GM19455 (cell line): ENCODE results near the gene GNG2.
"Not testable (repeated sequence)": the region's sequence is repeated elsewhere in the genome, so short reads cannot be mapped to it uniquely, and the experiment has no call there.

Source experiments
- ATAC-seq: cut with Tn5 transposase; IDR thresholded peaks from one replicate; pipeline ENCODE4 v1.9.1; 2021; ENCODE audit not compliant: unreplicated experiment

GNG2 gene

DNA sequence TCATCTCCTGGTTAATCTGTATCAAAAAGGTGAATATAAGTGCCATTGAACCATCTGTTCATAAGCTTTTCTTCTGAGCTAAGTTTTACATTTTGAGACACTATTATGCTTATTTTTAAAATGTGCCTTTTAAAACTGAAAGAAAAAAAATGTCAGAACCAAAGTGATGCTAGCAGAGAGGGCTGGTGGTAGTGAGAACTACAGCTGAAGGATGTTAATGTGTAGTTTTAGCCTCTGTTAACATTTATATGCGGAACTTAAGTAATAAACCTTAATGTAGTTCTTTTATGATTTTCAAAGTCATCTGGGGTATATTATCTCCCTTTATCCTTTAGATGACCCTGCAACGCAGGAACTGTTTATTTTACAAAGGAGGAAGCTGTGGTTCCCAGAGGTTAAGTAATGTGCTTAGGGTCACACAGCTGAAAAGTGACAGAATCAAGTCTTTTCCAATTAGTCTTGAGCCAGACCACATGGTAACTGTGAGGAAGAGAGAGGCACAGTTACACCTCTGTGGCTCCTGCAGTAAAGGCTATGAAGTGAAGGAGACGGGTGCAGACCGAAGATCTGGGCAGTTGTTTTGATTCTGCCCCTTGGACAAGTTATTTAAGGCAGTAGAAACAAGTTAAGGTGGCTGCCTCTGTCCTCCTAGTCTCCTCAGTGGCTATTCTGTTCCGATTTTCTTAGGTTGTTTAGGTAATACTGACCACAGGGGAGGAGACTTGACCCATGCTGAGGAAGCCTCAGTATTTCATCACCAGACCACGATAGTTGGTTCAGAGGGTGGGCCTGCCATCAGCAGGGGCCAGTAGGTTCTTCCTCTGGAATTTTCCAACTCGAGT is 23.9 kb downstream of the GNG2 start:
- ATAC-seq = no peak

DNA sequence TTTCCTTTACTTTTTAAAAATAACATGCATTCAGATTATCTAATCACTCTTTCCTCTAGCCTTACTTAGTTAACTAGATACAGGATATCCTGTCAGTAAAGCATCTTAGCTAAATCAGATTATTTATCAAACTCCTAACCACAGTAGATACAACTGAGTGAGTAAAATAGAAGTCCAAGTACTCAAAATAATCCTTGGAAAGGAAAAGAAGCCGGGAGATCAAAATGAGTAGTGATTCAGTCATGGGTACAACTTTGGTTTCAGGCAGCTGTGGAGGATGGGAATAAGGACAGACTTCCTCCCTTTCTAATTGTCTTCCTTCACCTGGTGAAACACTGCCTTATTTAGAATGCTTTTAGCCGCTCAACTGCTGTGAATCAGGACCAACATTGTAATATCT is 29.4 kb downstream of the GNG2 start:
- ATAC-seq = no peak

DNA sequence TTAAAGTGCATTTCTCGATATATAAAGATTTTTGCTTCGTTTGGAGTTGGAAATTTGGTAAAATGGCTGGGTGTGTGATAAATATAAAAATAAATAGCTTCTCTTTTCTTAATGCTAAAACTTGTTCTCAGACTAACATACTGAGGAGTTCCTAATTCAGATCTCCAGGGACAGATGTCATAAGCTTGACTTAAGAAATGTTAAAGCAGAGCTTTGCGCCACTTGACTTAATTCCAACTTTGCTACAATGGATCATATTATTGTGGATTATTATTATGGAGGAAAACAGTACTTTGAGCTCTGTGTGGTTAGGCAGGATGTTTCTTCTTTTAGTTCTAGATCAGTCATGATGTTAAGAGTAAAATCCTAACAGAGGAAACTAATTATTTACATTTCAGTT is 33.8 kb downstream of the GNG2 start:
- no peak for ATAC-seq

DNA sequence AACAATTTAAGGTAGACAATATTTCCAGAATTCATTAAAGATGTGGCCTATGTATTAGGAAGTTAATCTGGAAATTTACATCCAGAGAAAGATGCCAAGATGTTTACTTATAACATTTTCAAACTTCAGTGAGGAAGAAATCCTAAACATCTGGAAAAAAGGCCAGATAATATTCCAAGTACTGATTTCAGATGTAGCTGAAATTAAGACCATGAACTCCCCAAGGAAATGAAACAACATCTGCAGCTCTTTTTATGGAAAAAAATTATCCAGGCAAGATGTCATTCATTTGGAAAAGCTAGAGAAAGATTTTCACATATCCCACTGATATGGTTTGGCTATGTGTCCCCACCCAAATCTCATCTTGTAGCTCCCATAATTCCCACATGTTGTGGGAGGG is 35.0 kb downstream of the GNG2 start:
- no peak for ATAC-seq

DNA sequence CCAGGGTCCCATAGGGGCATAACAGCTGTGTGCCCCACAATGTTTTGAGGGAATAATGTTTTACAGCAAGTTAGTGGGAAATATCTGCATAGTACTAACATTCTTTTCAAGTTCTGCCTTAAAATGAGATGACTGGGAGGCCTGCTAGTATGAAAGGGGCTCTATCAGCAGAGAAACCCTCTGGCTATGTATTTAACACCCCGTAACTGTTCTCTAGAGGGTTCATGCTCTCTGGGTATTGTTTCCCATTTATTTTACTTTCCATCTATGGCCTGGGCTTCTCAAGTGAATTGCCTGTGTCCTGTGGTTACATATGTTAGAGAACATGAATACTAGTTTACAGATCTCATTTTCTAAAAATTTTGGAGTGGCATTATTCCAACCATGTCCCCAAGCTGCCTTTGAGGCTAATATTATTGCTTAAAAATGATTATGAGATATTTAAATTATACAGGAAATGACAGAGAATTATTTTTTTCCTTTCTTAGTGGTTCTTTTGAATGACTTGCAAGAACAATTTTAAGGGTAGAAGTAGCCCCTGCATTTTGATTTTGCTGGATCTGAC is 37.5 kb downstream of the GNG2 start:
- no peak for ATAC-seq

DNA sequence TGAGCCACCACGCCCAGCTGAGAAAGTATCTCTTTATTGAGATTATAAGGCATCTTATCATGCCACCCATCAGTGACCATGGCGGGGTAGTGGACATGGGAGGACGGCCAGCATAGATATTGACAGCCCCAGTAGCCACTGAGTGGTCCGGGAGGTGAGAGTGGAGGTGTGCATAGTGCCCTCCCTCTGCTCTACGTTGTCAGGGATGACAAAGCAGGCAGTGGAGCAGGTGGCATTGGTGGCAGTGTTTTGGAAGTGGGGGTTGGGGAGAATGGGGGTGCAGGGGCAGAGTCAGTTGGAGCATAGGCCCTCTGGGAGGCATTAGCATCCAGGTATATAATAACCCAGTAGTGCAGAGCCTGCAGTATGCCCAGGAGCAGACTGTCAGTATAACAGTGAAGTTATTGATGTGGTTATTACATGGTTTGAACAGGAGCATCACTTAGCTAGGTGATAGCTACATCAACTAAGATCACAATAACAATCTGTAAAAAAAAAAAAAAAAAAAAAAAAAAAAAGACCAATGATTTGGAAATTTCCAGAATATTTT is 41.1 kb downstream of the GNG2 start:
- no peak for ATAC-seq

DNA sequence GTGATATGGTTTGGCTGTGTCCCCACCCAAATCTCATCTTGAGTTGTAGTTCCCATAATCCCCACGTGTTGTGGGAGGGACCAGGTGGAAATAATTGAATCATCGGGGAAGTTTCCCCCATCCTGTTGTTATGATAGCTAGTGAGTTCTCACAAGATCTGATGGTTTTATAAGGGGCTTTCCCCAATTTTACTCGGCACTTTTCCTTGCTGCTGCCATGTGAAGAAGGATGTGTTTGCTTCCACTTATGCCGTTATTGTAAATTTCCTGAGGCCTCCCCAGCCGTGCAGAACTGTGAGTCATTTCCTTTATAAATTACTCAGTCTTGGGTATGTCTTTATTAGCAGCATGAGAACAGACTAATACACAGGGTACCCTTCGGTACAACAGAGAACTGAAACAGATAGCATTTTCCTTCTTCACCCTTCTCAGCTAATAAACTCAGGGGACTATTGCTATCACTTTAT is 45.3 kb downstream of the GNG2 start:
- ATAC-seq = not testable (repeated sequence)

DNA sequence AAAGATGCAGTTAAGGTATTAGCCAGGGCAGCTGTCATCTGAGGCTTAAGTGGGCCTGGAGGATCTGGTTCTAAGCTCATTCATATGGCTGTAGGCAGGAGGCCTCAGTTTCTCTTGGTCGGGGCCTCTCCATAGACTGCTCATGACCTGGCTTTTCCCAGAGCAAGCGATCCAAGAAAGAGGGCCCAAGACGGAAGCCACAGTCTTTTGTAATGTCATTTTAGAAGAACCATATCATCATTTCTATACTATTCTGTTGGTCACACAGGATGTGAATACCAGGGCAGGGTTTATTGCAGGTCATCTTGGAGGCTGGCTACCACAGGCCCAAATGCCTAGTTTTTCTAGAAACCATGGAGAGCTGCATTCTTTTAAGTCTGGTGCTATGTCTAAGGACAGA is 47.7 kb downstream of the GNG2 start:
- no peak for ATAC-seq

DNA sequence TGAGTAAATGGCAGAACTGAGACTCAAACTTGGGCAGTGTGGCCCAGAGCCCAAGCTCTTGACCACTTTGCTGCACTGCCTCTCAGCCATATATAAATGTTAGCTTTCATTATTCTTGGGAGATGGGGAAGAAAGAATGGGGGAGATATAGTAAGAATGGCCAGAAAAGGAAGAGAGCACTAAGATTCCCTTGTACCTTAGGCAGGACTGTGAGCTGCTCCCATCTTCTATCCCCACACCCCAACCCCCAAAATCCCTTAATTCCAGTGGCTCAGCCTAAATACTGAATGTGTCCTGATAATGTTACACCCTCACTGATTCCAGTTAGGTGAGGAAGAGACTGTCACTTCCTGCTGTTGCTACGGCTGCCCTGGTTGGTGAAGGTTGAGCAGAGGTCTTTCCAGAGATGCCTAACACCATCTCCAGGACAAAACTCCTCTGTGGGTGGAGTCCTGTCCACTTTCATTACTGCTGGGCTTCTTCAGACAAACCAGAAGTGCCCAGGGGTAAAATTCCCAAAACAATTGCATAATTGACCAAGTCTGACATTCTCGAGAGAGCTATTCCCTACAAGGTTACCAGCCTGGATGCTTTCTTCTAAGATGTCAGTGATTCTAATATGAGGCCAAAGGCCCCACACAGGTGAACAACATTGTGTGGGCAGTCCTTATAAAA is 51.8 kb downstream of the GNG2 start:
- no peak for ATAC-seq

DNA sequence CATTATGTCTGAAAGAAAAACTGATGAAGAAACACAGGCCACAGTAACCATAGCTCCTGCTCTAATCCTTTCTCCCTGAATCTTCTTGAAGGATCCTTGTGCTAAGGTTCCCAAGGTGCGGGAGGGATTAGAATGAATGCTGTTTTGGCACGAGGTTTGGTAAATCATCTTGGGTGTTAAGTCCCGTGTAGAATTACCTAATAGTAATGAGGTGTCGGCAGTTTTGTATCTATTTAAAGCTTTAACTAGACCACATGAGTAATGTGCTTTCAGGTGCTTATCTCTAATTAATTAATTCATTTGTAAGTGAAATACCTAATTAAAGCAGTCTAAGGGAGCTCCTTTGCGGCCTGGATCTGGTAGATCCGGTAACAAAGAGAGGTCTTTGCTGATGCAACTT is 53.9 kb downstream of the GNG2 start:
- ATAC-seq = no peak

DNA sequence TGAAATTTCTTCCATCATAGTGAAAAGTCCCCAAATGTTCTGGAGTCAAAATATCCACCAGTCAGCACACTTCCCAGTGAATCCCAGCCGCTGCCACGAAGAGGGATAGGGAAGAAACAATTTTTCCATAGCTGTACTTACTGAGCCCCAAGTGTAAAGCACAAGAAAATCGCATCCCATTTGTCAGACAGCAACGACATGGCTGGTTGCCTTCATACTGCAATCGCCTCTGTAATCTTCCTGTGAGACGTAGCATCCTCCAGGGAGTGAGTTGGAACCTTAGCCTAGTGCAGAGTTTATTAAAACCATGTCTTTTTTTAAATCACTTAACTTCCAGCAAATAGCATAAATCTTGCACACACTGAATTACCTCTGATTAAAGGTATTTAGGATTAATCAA is 56.8 kb downstream of the GNG2 start:
- no peak for ATAC-seq

DNA sequence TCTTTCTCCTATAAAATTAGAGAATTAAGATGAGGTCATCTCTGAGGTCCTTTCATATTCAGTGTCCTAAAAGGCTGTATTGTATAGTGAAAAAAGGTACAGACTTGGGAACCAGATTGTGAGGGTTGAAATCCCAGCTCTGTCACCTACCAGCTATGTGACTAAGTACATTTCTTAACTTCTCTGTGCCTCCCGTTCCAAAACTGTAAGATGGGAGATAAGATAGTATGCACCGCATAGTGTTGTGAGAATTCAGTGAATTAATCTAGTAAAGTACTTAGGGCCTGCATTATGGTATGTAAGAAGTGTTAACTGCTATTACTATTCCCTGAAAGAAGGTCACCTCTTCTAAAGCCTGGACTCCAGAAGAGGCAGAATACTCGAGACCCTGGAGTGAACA is 60.6 kb downstream of the GNG2 start:
- no peak for ATAC-seq

DNA sequence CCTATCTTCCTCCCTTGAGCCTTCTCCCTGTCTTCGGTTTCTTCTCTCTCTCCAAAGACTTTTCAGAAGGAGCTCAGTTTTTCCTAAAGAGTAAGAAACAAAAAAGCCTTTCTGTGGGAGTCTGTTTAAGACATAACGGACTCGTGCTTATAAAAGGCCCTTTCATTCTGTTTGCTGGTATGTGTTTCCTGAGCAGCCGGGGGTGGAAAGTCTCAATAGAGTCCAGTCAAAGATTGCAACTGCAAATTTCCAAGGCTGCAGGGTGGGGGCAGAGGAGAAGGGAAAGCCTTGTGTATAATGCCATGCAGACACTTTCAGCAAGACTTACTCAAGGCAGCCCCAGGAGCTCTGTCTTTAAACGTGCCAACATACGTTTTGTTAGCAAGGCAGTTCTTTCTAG is 62.2 kb downstream of the GNG2 start:
- no peak for ATAC-seq

DNA sequence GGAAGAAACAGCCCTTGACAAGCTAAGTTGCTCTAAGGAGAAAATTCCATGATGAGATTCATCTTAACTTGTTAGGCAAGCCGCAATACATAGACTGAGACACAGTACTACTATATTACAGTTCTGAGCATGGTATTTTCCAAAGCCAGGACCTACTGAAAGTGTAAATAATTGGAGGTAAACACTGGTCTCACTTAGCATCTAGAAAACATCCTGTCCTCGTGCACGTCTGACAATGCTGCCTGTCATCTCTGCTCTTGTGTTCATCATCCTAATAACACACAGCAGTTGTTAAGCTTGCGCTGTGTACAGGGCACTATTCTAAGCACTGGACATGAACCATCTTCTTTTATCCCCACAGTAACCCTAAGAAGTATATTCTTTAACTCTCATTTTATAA is 64.2 kb downstream of the GNG2 start:
- no peak for ATAC-seq

DNA sequence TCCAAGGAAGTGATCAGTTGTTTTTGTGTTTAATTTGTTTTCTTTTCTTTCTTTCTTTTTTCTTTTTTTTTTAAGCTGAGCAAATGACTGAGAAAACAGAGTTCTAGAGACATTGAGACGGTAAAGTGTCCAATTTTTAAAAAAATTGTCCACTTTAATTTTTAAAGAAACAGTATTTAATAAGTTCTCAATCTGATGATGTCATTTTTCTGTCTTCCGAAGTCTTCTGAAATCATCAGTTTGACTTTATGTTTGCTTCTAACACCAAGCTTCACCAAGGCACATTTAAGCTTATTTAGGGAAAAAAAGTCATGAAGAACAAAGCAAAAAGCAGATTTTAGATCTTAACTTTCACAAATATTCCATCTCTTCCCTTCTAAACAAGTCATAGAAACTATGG is 65.6 kb downstream of the GNG2 start:
- no peak for ATAC-seq

DNA sequence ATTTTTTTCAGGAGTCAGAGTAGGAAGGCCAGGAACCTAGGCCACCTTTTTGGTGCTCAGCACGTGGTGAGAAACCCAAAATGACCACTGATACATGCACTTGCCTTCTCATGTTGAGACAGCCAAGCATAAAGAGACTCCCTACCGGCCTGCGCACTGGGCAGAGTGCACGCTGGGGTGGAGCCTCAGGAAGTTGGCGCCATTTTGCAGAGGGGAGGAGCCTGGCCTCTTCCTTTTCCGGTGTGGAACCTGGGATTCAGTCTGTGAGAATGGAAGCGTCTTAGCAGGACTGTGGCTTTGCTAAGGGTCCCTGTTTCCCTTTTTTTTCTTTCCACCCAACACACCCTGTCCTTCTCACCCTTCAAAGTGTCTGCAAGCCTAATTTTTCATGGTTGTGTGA is 66.0 kb downstream of the GNG2 start:
- ATAC-seq = no peak

DNA sequence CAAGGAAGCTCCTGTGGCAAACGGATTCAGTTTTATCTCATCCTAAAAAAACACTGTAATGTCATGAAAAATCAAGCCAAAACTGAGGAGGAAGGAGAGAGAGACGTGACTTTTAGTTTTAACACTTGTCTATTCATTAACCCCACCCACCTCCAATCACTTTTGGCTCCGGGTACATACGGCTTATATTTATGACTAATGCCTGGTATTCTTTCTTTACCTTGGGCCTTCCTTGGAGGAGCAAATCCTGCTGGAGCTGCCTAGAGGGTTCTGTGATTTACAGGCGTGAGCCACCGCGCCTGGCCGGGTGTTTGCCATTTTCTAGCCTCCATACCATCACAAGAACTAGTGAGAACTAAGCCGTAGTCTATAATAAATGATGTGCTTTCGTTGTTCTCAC is 68.2 kb downstream of the GNG2 start:
- ATAC-seq = no peak

DNA sequence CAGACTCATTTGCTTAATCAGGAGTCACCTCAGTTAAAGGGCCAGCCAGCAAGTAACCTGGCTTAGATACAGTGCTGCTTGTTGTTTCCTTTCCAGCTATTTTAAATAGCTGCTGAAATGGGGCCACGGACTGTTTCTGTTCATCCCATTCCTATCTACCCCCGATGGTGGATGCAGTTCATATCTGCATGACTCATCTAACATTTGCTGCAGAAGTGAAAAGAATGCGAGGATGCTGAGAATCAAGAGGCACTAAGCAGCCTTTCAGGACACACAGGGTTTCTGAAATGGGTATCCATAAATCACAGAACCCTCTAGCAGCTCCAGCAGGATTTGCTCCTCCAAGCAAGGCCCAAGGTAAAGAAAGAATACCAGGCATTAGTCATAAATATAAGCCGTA is 68.8 kb downstream of the GNG2 start:
- no peak for ATAC-seq

DNA sequence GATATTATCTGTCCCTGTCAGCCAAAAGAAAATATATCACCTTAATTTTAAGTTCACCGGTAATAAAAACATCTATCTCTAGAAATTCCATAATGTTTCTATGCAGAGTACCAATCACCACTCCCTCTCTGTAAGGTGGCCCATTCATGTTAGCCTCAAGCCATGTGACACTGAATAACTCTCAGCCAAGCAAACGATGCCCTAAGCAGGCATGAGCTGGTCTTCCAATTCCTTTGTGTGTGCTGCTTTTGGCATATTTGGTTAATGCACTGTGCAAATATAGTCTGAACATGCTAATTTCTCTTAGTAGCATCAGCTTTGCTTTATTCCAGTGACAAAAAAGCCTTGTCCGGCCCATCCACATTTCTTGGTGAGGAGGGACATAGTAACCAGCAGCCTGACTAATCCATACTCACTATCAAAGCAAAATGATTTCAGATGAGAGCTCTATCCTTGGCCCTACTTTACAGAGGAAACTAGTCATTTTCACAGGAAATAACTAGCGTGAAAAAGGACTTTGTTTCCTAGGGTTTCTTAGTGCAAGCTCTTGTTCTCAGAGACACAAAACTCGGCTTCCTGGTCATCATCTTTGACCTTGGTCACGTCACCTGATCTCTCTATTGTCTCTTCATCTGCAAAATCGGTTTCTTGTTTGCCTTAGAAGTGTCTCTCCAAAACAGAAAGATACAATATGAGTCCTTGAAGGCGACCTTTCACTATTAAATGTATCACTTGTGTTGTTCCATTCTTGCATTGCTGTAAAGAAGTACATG is 69.7 kb downstream of the GNG2 start:
- ATAC-seq = no peak

DNA sequence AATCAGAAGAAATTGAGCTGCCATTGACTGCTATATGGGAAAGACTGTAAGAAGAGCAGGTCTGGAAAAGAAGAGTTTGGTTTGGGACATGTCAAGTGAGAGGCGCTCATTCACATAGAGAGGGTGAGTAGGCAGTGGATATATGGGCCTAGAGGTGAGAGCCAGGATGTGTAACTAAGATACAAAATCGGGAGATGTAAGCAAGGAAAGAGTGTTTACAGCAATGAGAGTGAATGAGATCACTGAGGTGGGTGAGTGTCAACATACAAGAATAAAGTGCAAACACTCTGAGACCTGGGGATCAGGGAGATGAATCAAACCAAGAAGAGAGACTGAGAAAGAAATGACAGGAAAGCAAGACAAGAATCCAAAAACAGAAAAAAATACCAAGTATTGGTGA is 70.9 kb downstream of the GNG2 start:
- no peak for ATAC-seq

DNA sequence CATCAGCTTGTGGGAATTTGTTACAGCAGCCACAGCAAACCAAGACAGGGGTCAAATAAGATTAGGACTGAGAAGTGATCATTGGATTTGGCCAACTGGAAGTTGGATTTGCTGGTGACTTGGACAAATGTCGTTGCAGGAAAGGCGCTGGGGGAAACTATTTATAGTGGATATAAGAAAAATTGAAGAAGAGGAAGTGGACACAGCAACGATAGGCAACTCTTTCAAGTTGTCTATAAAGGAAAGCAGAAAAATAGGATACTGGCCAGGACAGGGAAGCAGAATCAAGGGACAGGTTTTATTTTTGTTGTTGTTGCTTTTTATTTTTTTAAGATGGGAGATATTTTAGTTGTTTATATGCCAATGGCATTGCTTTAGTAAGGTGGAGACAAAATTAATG is 72.8 kb downstream of the GNG2 start:
- ATAC-seq = no peak
